ENCODE results near the gene DCAF10. TPM values are rescaled to one million over a fixed set of nuclear protein-coding genes. Genes with fewer than 3 reads are reported as not detected.

Gene DCAF10
- polyA plus RNA-seq, 1 donor (not counting 4 experiments of a cell fraction or from before 2014, with no cell fraction given) = 29.2 TPM

- peak within 1 kb of the TSS; percentile 76 to 87 (median 85) for H3K4me3 ChIP-seq (ENCODE audit: control insufficient read depth in 2 of 3, extremely low read depth in 1 of 3, insufficient read depth in 2 of 3, low read depth in 1 of 3, low read length in 3 of 3)
- H3K27me3 ChIP-seq (ENCODE audit: control insufficient read depth, extremely low read depth, insufficient read depth, low read length) = no peaks in the 10 kb centered on the region
- no peaks in the 10 kb centered on the region for H3K9me3 ChIP-seq (ENCODE audit: control insufficient read depth, low read depth, low read length)
- H3K36me3 ChIP-seq (ENCODE audit: control insufficient read depth in 2 of 2, extremely low read depth in 1 of 2, insufficient read depth in 2 of 2, low read length in 2 of 2) = no peaks in the 10 kb centered on the region
- H3K79me2 ChIP-seq (ENCODE audit: control insufficient read depth, insufficient read depth, low read length) = peaks cover 12% of the 10 kb centered on the region
- FAIRE-seq = peak; percentile 41
- peaks cover 8% of the 10 kb centered on the region for H3K4me1 ChIP-seq (ENCODE audit: control insufficient read depth, extremely low read depth, insufficient read depth, low read length)
- no peaks in the 10 kb centered on the region for H4K20me1 ChIP-seq (ENCODE audit: control insufficient read depth, extremely low read depth, insufficient read depth, low read length)
- no peaks in the 10 kb centered on the region for H3K9me1 ChIP-seq (ENCODE audit: control insufficient read depth, extremely low read depth, insufficient read depth, low read length)
- peak within 1 kb of the TSS; percentile 82 for H3K9ac ChIP-seq (ENCODE audit: control insufficient read depth, extremely low read depth, insufficient read depth, low read length)
- peak within 1 kb of the TSS; percentile 96 for H2AFZ ChIP-seq (ENCODE audit: control insufficient read depth, low read length)
- DNase-seq (ENCODE audit: low read depth, low spot score) = no peak
- H3K4me2 ChIP-seq (ENCODE audit: control insufficient read depth, extremely low read depth, insufficient read depth, low read depth, low read length) = peak within 1 kb of the TSS; percentile 98
- TF ChIP-seq EZH2 (IDR thresholded peaks at IDR 0.05; ENCODE audit: low read length) (no peak), CTCF (optimal IDR thresholded peaks at IDR 0.05 in 1 of 3, IDR thresholded peaks at IDR 0.05 in 1 of 3, conservative IDR thresholded peaks at IDR 0.05 in 1 of 3; ENCODE audit: extremely low read depth in 1 of 3, insufficient read depth in 2 of 3, low read length in 3 of 3) (no peak)
- dilution Hi-C loops (cut with MboI; ENCODE audit: extremely low pct_ligation_motif_present, low sequenced_read_pairs) = no loop called here
- H3K27ac ChIP-seq (ENCODE audit: control insufficient read depth, insufficient read depth, low read length) = peak within 1 kb of the TSS; percentile 76
These were observed 47.0 kb upstream of the DCAF10 start, which contains the start of gene TRMT10B for GRCh38 chr9:37753489-37754190. Gene TRMT10B (plus strand): TSS chr9:37753805. CDS start chr9:37761932, 8,127 bp downstream.

- Histone ChIP-seq H3K79me2 (ENCODE audit: control insufficient read depth, insufficient read depth, low read length) (peaks cover 12% of the 10 kb centered on the region), H3K36me3 (ENCODE audit: control insufficient read depth in 2 of 2, extremely low read depth in 1 of 2, insufficient read depth in 2 of 2, low read length in 2 of 2) (no peaks in the 10 kb centered on the region), H3K4me1 (ENCODE audit: control insufficient read depth, extremely low read depth, insufficient read depth, low read length) (peaks cover 4% of the 10 kb centered on the region), H4K20me1 (ENCODE audit: control insufficient read depth, extremely low read depth, insufficient read depth, low read length) (no peaks in the 10 kb centered on the region), H3K9me1 (ENCODE audit: control insufficient read depth, extremely low read depth, insufficient read depth, low read length) (no peaks in the 10 kb centered on the region), H3K4me3 (ENCODE audit: control insufficient read depth in 2 of 3, extremely low read depth in 1 of 3, insufficient read depth in 2 of 3, low read depth in 1 of 3, low read length in 3 of 3) (no peak overlapping the region), H3K27me3 (ENCODE audit: control insufficient read depth, extremely low read depth, insufficient read depth, low read length) (no peaks in the 10 kb centered on the region), H3K27ac (ENCODE audit: control insufficient read depth, insufficient read depth, low read length) (no peak overlapping the region), H2AFZ (ENCODE audit: control insufficient read depth, low read length) (no peak overlapping the region), H3K4me2 (ENCODE audit: control insufficient read depth, extremely low read depth, insufficient read depth, low read depth, low read length) (no peak overlapping the region), H3K9me3 (ENCODE audit: control insufficient read depth, low read depth, low read length) (no peaks in the 10 kb centered on the region), H3K9ac (ENCODE audit: control insufficient read depth, extremely low read depth, insufficient read depth, low read length) (no peak overlapping the region)
- dilution Hi-C loops (cut with MboI; ENCODE audit: extremely low pct_ligation_motif_present, low sequenced_read_pairs) = no loop called here
- FAIRE-seq (no peak), DNase-seq (ENCODE audit: low read depth, low spot score) (no peak)
- no peak for TF ChIP-seq EZH2 (IDR thresholded peaks at IDR 0.05; ENCODE audit: low read length)
- TF ChIP-seq CTCF (optimal IDR thresholded peaks at IDR 0.05 in 1 of 3, IDR thresholded peaks at IDR 0.05 in 1 of 3, conservative IDR thresholded peaks at IDR 0.05 in 1 of 3; ENCODE audit: extremely low read depth in 1 of 3, insufficient read depth in 2 of 3, low read length in 3 of 3) = peak in 1 of 3 experiments; percentile 1
These were observed 41.9 kb upstream of the DCAF10 start for GRCh38 chr9:37758747-37759146.

Measured in keratinocyte (primary cell).